ENCODE data around the gene DMGDH. TPM values are rescaled to one million over a fixed set of nuclear protein-coding genes. Genes with fewer than 3 reads are reported as not detected.

The DMGDH gene
- total RNA-seq, 2 donors from 2014 or later = 0.30 to 1.4 TPM

- Histone ChIP-seq H3K36me3 (no peaks in the 10 kb centered on the region), H3K9me3 (no peaks in the 10 kb centered on the region), H3K9ac (ENCODE audit: low read depth in 2 of 2, low read length in 2 of 2) (no peak overlapping the region), H3K27ac (no peak overlapping the region), H3K27me3 (no peaks in the 10 kb centered on the region), H3K4me1 (no peaks in the 10 kb centered on the region), H3K4me3 (no peak overlapping the region)
- intact Hi-C loops (cut with DNase I) = loop anchor here (10.0 kb wide), 2 partner anchors 302 to 492 kb away; no protein-coding TSS in a partner anchor
- no peak for DNase-seq
- TF ChIP-seq, protein P1, sequence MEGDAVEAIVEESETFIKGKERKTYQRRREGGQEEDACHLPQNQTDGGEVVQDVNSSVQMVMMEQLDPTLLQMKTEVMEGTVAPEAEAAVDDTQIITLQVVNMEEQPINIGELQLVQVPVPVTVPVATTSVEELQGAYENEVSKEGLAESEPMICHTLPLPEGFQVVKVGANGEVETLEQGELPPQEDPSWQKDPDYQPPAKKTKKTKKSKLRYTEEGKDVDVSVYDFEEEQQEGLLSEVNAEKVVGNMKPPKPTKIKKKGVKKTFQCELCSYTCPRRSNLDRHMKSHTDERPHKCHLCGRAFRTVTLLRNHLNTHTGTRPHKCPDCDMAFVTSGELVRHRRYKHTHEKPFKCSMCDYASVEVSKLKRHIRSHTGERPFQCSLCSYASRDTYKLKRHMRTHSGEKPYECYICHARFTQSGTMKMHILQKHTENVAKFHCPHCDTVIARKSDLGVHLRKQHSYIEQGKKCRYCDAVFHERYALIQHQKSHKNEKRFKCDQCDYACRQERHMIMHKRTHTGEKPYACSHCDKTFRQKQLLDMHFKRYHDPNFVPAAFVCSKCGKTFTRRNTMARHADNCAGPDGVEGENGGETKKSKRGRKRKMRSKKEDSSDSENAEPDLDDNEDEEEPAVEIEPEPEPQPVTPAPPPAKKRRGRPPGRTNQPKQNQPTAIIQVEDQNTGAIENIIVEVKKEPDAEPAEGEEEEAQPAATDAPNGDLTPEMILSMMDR (IDR thresholded peaks at IDR 0.05) = no peak
Observed at GRCh38 chr5:78956901-78957300, 112.6 kb downstream of the DMGDH start.

- no peak for DNase-seq
- H3K9me3 ChIP-seq = no peaks in the 10 kb centered on the region
- TF ChIP-seq, protein P1 (IDR thresholded peaks at IDR 0.05) = no peak
- intact Hi-C loops (cut with DNase I) = loop anchor here (10.0 kb wide), 2 partner anchors 298 to 488 kb away; no protein-coding TSS in a partner anchor
- H3K4me3 ChIP-seq = no peak overlapping the region
- H3K4me1 ChIP-seq = no peaks in the 10 kb centered on the region
- no peaks in the 10 kb centered on the region for H3K27me3 ChIP-seq
- no peak overlapping the region for H3K27ac ChIP-seq
- H3K9ac ChIP-seq (ENCODE audit: low read depth in 2 of 2, low read length in 2 of 2) = no peak overlapping the region
- H3K36me3 ChIP-seq = no peaks in the 10 kb centered on the region
Observed at GRCh38 chr5:78953092-78953800, 116.2 kb downstream of the DMGDH start.

Other genes starting within 250 kb of the DMGDH start
- 10 to 100 TPM; 10.1 to 11.4 TPM for gene ARSB, start 84.4 kb downstream of the DMGDH start, total RNA-seq
- gene BHMT2, start 93 bp upstream of the DMGDH start, total RNA-seq = under 1 TPM; 0.40 to 0.90 TPM
- gene BHMT, start 42.1 kb upstream of the DMGDH start, total RNA-seq = 1 to 10 TPM in 1 of 2 donors, under 1 TPM in 1; 0.21 to 1.4 TPM
- gene JMY, start 166.5 kb upstream of the DMGDH start, total RNA-seq = 1 to 10 TPM; 4.7 to 8.0 TPM

Measured in colonic mucosa (tissue), 4 donors.